NCI-H226 (cell line): ENCODE data around the gene FRMD4B.

ENCODE experiments used
- DNase-seq: peaks from one replicate; pipeline ENCODE4 v3.0.0-alpha.2; 2015

FRMD4B gene

GRCh38 chr3:69321301-69322157, 64.4 kb downstream of the FRMD4B start:
- DNase-seq, result no peak

GRCh38 chr3:69320871-69321271, 65.0 kb downstream of the FRMD4B start:
- no peak for DNase-seq

GRCh38 chr3:69319652-69320051, 66.2 kb downstream of the FRMD4B start:
- DNase-seq, result no peak

- DNase-seq, result no peak
Observed at GRCh38 chr3:69318410-69318809, 67.5 kb downstream of the FRMD4B start.

- no peak for DNase-seq
Observed at GRCh38 chr3:69313251-69313650, 72.6 kb downstream of the FRMD4B start.

- DNase-seq, result no peak
Observed at GRCh38 chr3:69309814-69310213, 76.1 kb downstream of the FRMD4B start.

- DNase-seq, result peak; percentile 59
Observed at GRCh38 chr3:69306239-69307185, 79.4 kb downstream of the FRMD4B start.

- peak; percentile 51 for DNase-seq
Observed at GRCh38 chr3:69305011-69305410, 80.9 kb downstream of the FRMD4B start.

GRCh38 chr3:69304396-69304795, 81.5 kb downstream of the FRMD4B start:
- DNase-seq, result no peak

- peak; percentile 62 for DNase-seq
Observed at GRCh38 chr3:69300296-69300695, 85.6 kb downstream of the FRMD4B start.

GRCh38 chr3:69299344-69299743, 86.5 kb downstream of the FRMD4B start:
- DNase-seq, result peak; percentile 69

GRCh38 chr3:69297501-69297900, 88.4 kb downstream of the FRMD4B start:
- peak; percentile 43 for DNase-seq

GRCh38 chr3:69296995-69297394, 88.9 kb downstream of the FRMD4B start:
- no peak for DNase-seq

- DNase-seq, result peak; percentile 81
Observed at GRCh38 chr3:69294014-69294766, 91.7 kb downstream of the FRMD4B start.

- DNase-seq, result no peak
Observed at GRCh38 chr3:69292959-69293574, 92.8 kb downstream of the FRMD4B start.

- no peak for DNase-seq
Observed at GRCh38 chr3:69292185-69292584, 93.7 kb downstream of the FRMD4B start.

- no peak for DNase-seq
Observed at GRCh38 chr3:69290430-69290829, 95.5 kb downstream of the FRMD4B start.

GRCh38 chr3:69290006-69290405, 95.9 kb downstream of the FRMD4B start:
- DNase-seq, result no peak

GRCh38 chr3:69288161-69288895, 97.6 kb downstream of the FRMD4B start:
- DNase-seq, result peak; percentile 30

- DNase-seq, result no peak
Observed at GRCh38 chr3:69283913-69284611, 101.8 kb downstream of the FRMD4B start.

GRCh38 chr3:69283496-69283895, 102.4 kb downstream of the FRMD4B start:
- DNase-seq, result no peak
